Activated B cell treated with CpG ODN at 0.5 μM for 24 hours (primary cell): ENCODE measurements around the gene CPNE7. TPM values are rescaled to one million over a fixed set of nuclear protein-coding genes. Genes with fewer than 3 reads are reported as not detected.

Experiments used
- ATAC-seq: fragments of 200-7000 bp; cut with Tn5 transposase; one replicate; pipeline ENCODE4 v1.10.0; 2021; ENCODE audit warnings: low read depth, mild to moderate bottlenecking, moderate library complexity
- CTCF ChIA-PET: fragments of 350-600 bp; sonication (Branson Sonifier 250); formaldehyde crosslinking; loops from one replicate; lab custom pipeline; 2021; ENCODE audit warnings: antibody characterized with exemption; lab: Charles Lee
- POLR2A ChIA-PET: fragments of 350-600 bp; sonication (Branson Sonifier 250); formaldehyde crosslinking; loops from one replicate; lab custom pipeline; 2021; ENCODE audit warnings: antibody characterized with exemption; lab: Charles Lee
- DNase-seq: peaks from one replicate; pipeline ENCODE4 v3.0.0; 2022
- H3K27ac Mint-ChIP-seq: one replicate; pipeline ENCODE4 v1.8.0; 2020; ENCODE audit warnings: mixed read lengths
- H3K27me3 Mint-ChIP-seq: one replicate; pipeline ENCODE4 v1.8.0; 2021; ENCODE audit warnings: mixed read lengths
- H3K36me3 Mint-ChIP-seq: one replicate; pipeline ENCODE4 v1.8.0; 2021; ENCODE audit warnings: low read depth, mixed read lengths
- H3K4me1 Mint-ChIP-seq: one replicate; pipeline ENCODE4 v1.8.0; 2021; ENCODE audit warnings: mixed read lengths
- H3K4me3 Mint-ChIP-seq: one replicate; pipeline ENCODE4 v1.8.0; 2020; ENCODE audit warnings: mild to moderate bottlenecking, mixed read lengths
- H3K9me3 Mint-ChIP-seq: one replicate; pipeline ENCODE4 v1.8.0; 2020; ENCODE audit warnings: mixed read lengths
- CTCF ChIP-seq: fragments of 200-600 bp; IDR thresholded peaks from one replicate; pipeline ENCODE4 v1.8.0; 2022; ENCODE audit warnings: antibody characterized with exemption, mild to moderate bottlenecking
- intact Hi-C: fragments of 100-400 bp; cut with micrococcal nuclease; formaldehyde crosslinking; loops from one replicate; pipeline ENCODE4 v1.15.1; 2024
- total RNA-seq: library from RNA; stranded (reverse); gene quantifications from 2 replicates; pipeline ENCODE4 v1.2.3, GENCODE V29; 2022

The CPNE7 gene
- total RNA-seq, 1 donor from 2014 or later: 2.0 TPM

DNA sequence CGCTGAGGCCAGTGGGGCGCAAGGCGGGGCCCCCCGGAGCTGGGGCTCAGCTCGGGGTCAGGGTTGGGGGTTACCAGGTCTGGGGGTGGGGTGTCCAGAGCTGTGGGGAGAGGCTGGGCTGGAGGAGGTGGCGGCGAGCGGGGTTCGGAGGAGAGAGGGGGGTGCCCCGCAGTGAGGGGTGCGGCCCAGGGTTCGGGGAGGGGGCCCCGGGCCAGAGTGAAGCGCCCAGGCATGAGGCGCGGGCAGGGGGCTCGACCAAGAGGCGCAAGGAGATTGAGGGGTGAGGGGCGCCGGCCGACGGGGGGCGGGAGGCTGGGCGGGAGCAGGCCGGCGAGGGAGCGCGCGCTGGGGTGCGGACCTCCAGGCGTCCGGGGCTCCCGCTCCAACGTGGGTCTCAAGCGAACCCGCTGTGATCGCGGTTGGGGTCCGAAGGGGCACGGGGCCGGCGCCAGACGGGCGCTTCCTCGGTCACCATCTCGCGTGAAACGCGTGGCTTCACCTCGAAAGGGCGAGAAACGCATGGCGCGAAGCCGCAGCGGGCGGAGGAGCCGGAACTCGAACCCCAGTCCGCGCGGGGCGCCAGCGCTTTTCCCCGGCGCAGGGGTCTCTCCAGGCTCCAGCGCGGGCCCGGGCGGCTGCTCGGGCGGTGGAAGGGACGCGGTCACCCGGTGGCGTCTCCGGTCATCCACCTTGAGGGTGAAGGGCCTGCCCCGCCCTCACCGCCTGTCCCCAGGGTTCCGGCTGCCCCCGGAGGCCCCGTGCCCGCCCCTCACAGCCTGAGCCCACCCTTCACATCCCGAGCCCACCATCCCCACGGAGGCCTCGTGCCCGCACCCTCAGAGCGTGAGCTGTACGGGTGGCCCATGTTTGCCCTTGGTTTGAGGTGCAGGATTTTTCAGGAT lies 846 bp downstream of the CPNE7 start:
- ChIA-PET CTCF (interaction anchor here (1.6 kb wide), 1 partner anchor 11 kb away, joined by 3 read pairs; no protein-coding TSS in a partner anchor), POLR2A (interaction anchor here (0.9 kb wide), 2 partner anchors 11 to 15 kb away, joined by 3 to 5 read pairs; no protein-coding TSS in a partner anchor)
- intact Hi-C loops: no loop called here

DNA sequence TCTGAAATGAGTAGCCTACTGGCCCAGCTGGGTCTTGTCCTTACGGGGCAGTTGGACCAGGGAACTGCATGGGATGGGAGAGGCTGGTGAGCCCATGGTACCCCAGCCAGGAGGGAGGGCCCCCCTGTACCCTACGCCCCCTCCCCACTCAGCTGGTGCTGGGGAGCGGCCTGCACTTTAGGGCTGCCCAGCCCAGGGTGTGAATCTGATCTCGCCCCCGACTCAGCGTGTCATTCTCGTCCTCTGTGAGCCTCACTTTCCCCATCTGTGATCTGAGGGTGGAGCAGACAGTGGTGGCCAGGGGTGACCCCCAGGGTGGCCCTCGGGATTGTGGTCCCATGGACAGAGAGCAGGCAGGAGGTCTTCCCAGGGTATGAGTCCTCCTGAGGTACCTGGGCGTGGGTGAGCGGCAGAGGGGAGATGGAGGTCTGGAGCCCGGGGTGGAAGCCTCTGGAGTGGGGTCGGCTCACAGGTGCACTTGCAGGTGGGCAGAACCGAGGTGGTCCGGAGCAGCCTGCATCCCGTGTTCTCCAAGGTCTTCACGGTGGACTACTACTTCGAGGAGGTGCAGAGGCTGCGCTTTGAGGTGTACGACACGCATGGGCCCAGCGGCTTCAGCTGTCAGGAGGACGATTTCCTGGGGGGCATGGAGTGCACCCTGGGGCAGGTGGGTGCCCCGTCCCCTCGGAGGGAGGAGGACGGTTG lies 1.6 kb downstream of the CPNE7 start:
- Mint-ChIP-seq H3K36me3 (no peaks in the 10 kb centered on the region), H3K4me3 (no peak overlapping the region), H3K27ac (no peak overlapping the region), H3K9me3 (no peaks in the 10 kb centered on the region), H3K4me1 (peaks cover 16% of the 10 kb centered on the region), H3K27me3 (peaks cover 5% of the 10 kb centered on the region)
- ChIA-PET CTCF (no interaction called here), POLR2A (interaction anchor here (0.6 kb wide), 1 partner anchor 17 kb away, joined by 11 read pairs; no protein-coding TSS in a partner anchor)
- no peak for TF ChIP-seq CTCF
- DNase-seq (no peak), ATAC-seq (no peak)
- intact Hi-C loops: no loop called here

More for the DNA sequence above, 846 bp downstream of the CPNE7 start:
- Mint-ChIP-seq H3K27ac (no peak overlapping the region), H3K36me3 (no peaks in the 10 kb centered on the region), H3K4me3 (no peak overlapping the region), H3K27me3 (peaks cover 8% of the 10 kb centered on the region), H3K9me3 (no peaks in the 10 kb centered on the region), H3K4me1 (peaks cover 22% of the 10 kb centered on the region)
- no peak for TF ChIP-seq CTCF
- DNase-seq: no peak
- ATAC-seq: no peak

DNA sequence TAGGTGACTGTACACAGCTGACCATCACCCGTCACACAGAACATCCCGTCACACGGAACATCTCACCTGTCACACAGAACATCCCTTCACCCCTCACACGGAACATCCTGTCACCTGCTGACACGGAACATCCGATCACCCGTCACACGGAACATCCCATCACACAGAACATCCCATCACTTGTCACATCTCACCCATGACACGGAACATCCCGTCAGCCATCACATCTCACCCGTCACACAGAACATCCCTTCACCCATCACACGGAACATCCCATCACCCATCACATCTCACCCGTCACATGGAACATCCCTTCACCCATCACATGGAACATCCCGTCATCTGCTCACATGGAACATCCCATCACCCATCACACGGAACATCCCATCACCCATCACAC lies 3.8 kb downstream of the CPNE7 start:
- Mint-ChIP-seq H3K27ac (no peak overlapping the region), H3K4me3 (no peak overlapping the region), H3K36me3 (no peaks in the 10 kb centered on the region), H3K27me3 (no peaks in the 10 kb centered on the region), H3K4me1 (peaks cover under 1% of the 10 kb centered on the region), H3K9me3 (no peaks in the 10 kb centered on the region)
- POLR2A ChIA-PET: no interaction called here
- intact Hi-C loops: no loop called here
- no peak for TF ChIP-seq CTCF
- ATAC-seq (no peak), DNase-seq (no peak)
- CTCF ChIA-PET: no interaction called here

- H3K36me3 Mint-ChIP-seq: no peaks in the 10 kb centered on the region
- POLR2A ChIA-PET: no interaction called here
Measured at GRCh38 chr16:89581045-89581695, 5.6 kb downstream of the CPNE7 start.

More at GRCh38 chr16:89581045-89581695, 5.6 kb downstream of the CPNE7 start:
- ATAC-seq (no peak), DNase-seq (no peak)
- no peak overlapping the region for H3K4me3 Mint-ChIP-seq
- intact Hi-C loops: no loop called here
- no peak for TF ChIP-seq CTCF
- CTCF ChIA-PET: no interaction called here
- H3K4me1 Mint-ChIP-seq: no peaks in the 10 kb centered on the region
- H3K9me3 Mint-ChIP-seq: no peaks in the 10 kb centered on the region
- H3K27ac Mint-ChIP-seq: no peak overlapping the region
- no peaks in the 10 kb centered on the region for H3K27me3 Mint-ChIP-seq
